Spleen (tissue), 11 donors: ENCODE results near the gene NDRG3. TPM values are rescaled to one million over a fixed set of nuclear protein-coding genes. Genes with fewer than 3 reads are reported as not detected.
"Not testable (repeated sequence)": the region's sequence is repeated elsewhere in the genome, so short reads cannot be mapped to it uniquely, and the experiment has no call there.

ENCODE experiments used
- DNase-seq: peaks from one replicate; pipeline ENCODE4 v3.0.0-alpha.2; 2020
- H3K27ac ChIP-seq, 8 donors: fragments of 200-600 bp; sonication (generic) in 7 of 8; 1 replicate in 4 of 8; 2 replicates in 4 of 8; pipeline versions ENCODE4 v1.5.0 to v1.8.0; 2016 to 2021; ENCODE audit warnings: inconsistent platforms in 4 of 8, mild to moderate bottlenecking in 4 of 8, moderate library complexity in 1 of 8
- H3K27me3 ChIP-seq, 7 donors: fragments of 200-600 bp; sonication (generic) in 6 of 7; replicated peaks in 1 of 7; 1 replicate in 4 of 7; 2 replicates in 3 of 7; pipeline versions ENCODE4 v1.5.0 to v1.8.0; 2016 to 2021; ENCODE audit warnings: inconsistent platforms in 3 of 7, mild to moderate bottlenecking in 1 of 7
- H3K36me3 ChIP-seq, 6 donors: fragments of 200-600 bp; sonication (generic) in 5 of 6; 1 replicate in 4 of 6; 2 replicates in 2 of 6; pipeline versions ENCODE4 v1.5.0 to v1.8.0; 2016 to 2021; ENCODE audit warnings: inconsistent platforms in 2 of 6
- H3K4me1 ChIP-seq, 6 donors: fragments of 200-600 bp; sonication (generic) in 5 of 6; 1 replicate in 3 of 6; 2 replicates in 3 of 6; pipeline versions ENCODE4 v1.5.0 to v1.8.0; 2016 to 2021; ENCODE audit warnings: inconsistent platforms in 3 of 6
- H3K4me3 ChIP-seq, 8 donors: fragments of 200-600 bp; sonication (generic) in 7 of 8; 1 replicate in 4 of 8; 2 replicates in 4 of 8; pipeline versions ENCODE4 v1.5.0 to v1.8.0; 2016 to 2021; ENCODE audit warnings: inconsistent platforms in 4 of 8, mild to moderate bottlenecking in 4 of 8, moderate library complexity in 2 of 8
- H3K9me3 ChIP-seq, 8 donors: fragments of 200-600 bp; sonication (generic) in 7 of 8; 1 replicate in 4 of 8; 2 replicates in 4 of 8; pipeline versions ENCODE4 v1.5.0 to v1.8.0; 2016 to 2021; ENCODE audit warnings: inconsistent platforms in 4 of 8
- CTCF ChIP-seq, 11 experiments: fragments of 200-600 bp in 7 of 11; fragments of 450-650 bp in 4 of 11; sonication (generic) in 4 of 11; IDR thresholded peaks in 8 of 11; conservative IDR thresholded peaks in 3 of 11; 1 replicate in 7 of 11; 2 replicates in 4 of 11; pipeline versions ENCODE4 v1.4.0 to v1.8.0; 2016 to 2021; ENCODE audit warnings: antibody characterized with exemption in 11 of 11, inconsistent platforms in 4 of 11, mild to moderate bottlenecking in 1 of 11
- POLR2A ChIP-seq, 3 donors: fragments of 450-650 bp; IDR thresholded peaks; one replicate each; pipeline ENCODE4 v1.5.1; 2017; ENCODE audit warnings: antibody characterized with exemption in 3 of 3, mild to moderate bottlenecking in 1 of 3
- POLR2AphosphoS5 ChIP-seq, 3 donors: sonication (generic); formaldehyde crosslinking; IDR thresholded peaks; one replicate each; pipeline ENCODE4 v1.5.1; 2017; ENCODE audit warnings: antibody characterized with exemption in 3 of 3
- WGBS, 5 donors: extraction: QIAGEN DNeasy Blood & Tissue Kit in 3 of 5; methylation state at CpG; one replicate each; pipeline versions ENCODE4 v1.1.5 to v1.1.7; 2013 to 2018; 5-methylcytosine and 5-hydroxymethylcytosine counted together
- intact Hi-C: fragments of 100-400 bp; cut with DNase I; formaldehyde crosslinking; loops from one replicate; pipeline ENCODE4 v1.15.0; 2023; ENCODE audit warnings: low total_unique reads
- polyA plus RNA-seq, 3 donors: library from polyadenylated mRNA; stranded (reverse); fragments of 200-250 nt; gene quantifications; one replicate each; pipeline ENCODE4 v1.2.1, GENCODE V29; 2013
- total RNA-seq, 7 donors: library from RNA; depleted of rRNA in 3 of 7; stranded (reverse); fragments of >200 nt in 3 of 7; fragmentation: NEBNext Ultra II Directional in 4 of 7; extraction: Animal tissue kit (Norgen Biotek cat#: 25700) in 4 of 7; gene quantifications; one replicate each; pipeline versions ENCODE4 v1.1.0 to v1.2.1, GENCODE V29; 2016 to 2021
- donor health status: healthy with polysubstance abuse.
- donor health status: DM: no; HTN: no; CAD: no; lungs with moderate emphysema.
- donor health status: DM: no; HTN: no; CAD: no.
- donor health status: Bipolar disorder and iron deficiency.
- donor health status: healthy.
- donor health status: DM: no; HTN: no; CAD: no.
- donor health status: DM: yes; HTN: yes; CAD: no.

The NDRG3 gene
- total and polyA plus RNA-seq, 10 donors, result 15.5 to 32.0 (median 27.1) TPM

GRCh38 chr20:36703530-36703929 lies 42.4 kb downstream of the NDRG3 start:
- Histone ChIP-seq H3K27ac (no peak overlapping the region), H3K9me3 (no peaks in the 10 kb centered on the region), H3K36me3 (peaks cover 0 to 38% (median 6%) of the 10 kb centered on the region in 6 donors), H3K27me3 (no peaks in the 10 kb centered on the region), H3K4me3 (no peak overlapping the region), H3K4me1 (no peaks in the 10 kb centered on the region)
- intact Hi-C loops, result no loop called here
- WGBS, 5 donors, result 94 to 98% (median 98%) methylated on average over 4 of the region's 4 CpGs
- TF ChIP-seq POLR2AphosphoS5 (IDR thresholded peaks at IDR 0.05) (no peak), POLR2A (IDR thresholded peaks at IDR 0.05) (no peak), CTCF (IDR thresholded peaks at IDR 0.05 in 8 of 11, conservative IDR thresholded peaks at IDR 0.05 in 3 of 11) (no peak)
- no peak for DNase-seq

GRCh38 chr20:36700438-36700837 lies 45.5 kb downstream of the NDRG3 start:
- 82 to 92% (median 90%) methylated on average over 3 of the region's 3 CpGs for WGBS, 5 donors
- H3K27me3 ChIP-seq, result no peaks in the 10 kb centered on the region
- intact Hi-C loops, result no loop called here
- H3K9me3 ChIP-seq, result no peaks in the 10 kb centered on the region
- no peak for DNase-seq
- H3K27ac ChIP-seq, result no peak overlapping the region
- peaks cover 0 to 29% (median 0%) of the 10 kb centered on the region in 6 donors for H3K36me3 ChIP-seq
- TF ChIP-seq POLR2AphosphoS5 (IDR thresholded peaks at IDR 0.05) (no peak), CTCF (IDR thresholded peaks at IDR 0.05 in 8 of 11, conservative IDR thresholded peaks at IDR 0.05 in 3 of 11) (no peak), POLR2A (IDR thresholded peaks at IDR 0.05) (no peak)
- no peaks in the 10 kb centered on the region for H3K4me1 ChIP-seq
- H3K4me3 ChIP-seq, result no peak overlapping the region

DNA sequence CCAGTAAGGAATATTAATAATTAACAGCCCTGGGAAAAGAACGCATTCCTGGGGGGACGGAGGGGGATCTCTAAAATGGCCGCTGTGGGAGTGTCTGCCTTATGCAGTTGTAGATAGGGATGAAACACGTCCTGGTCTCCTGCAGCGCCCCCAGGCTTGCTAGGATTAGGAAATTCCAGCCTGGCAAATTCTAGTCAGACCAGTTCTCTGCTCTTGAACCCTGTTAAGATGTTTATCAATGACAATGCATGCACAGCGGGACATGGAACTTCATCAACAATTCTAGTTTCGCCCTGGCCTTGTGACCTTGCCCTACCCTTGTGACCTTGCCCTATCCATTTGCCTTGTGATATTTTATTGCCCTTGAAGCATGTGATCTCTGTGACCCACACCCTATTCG lies 50.4 kb downstream of the NDRG3 start:
- H3K4me1 ChIP-seq, DNase-seq, H3K9me3 ChIP-seq, intact Hi-C loops, H3K4me3 ChIP-seq, H3K27ac ChIP-seq, H3K27me3 ChIP-seq: not testable (repeated sequence)
- 91 to 99% (median 94%) methylated on average over 8 of the region's 8 CpGs for WGBS, 5 donors
- H3K36me3 ChIP-seq, result peaks cover 0 to 32% (median 0%) of the 10 kb centered on the region in 6 donors

DNA sequence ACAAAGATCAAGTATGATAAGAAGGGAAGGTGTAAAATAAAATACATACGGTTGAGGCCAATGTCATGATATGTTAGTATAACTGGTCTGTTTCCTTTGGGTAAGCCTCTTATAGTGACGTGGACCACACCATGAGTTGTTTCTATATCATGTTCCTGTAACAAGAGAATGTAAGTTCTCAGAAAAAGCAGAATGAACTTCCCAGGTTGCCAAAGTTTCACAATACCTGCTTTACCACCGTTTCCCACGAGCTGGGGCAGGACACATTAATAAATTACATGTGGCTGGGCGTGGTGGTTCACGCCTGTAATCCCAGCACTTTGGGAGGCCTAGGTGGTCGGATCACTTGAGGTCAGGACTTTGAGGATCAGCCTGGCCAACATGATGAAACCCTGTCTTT lies 57.3 kb downstream of the NDRG3 start:
- Histone ChIP-seq H3K4me1 (no peaks in the 10 kb centered on the region), H3K36me3 (peaks cover 0 to 53% (median 20%) of the 10 kb centered on the region in 6 donors), H3K9me3 (no peaks in the 10 kb centered on the region), H3K27ac (no peak overlapping the region), H3K4me3 (no peak overlapping the region), H3K27me3 (no peaks in the 10 kb centered on the region)
- DNase-seq, result no peak
- TF ChIP-seq POLR2A (IDR thresholded peaks at IDR 0.05), result no peak
- no peak for TF ChIP-seq CTCF (IDR thresholded peaks at IDR 0.05 in 8 of 11, conservative IDR thresholded peaks at IDR 0.05 in 3 of 11)
- TF ChIP-seq POLR2AphosphoS5 (IDR thresholded peaks at IDR 0.05), result no peak
- WGBS, 5 donors, result 73 to 92% (median 79%) methylated on average over 7 of the region's 7 CpGs
- intact Hi-C loops, result no loop called here

- Histone ChIP-seq H3K9me3 (no peaks in the 10 kb centered on the region), H3K27me3 (no peaks in the 10 kb centered on the region), H3K4me1 (no peaks in the 10 kb centered on the region), H3K4me3 (no peak overlapping the region), H3K27ac (no peak overlapping the region), H3K36me3 (peaks cover 0 to 61% (median 20%) of the 10 kb centered on the region in 6 donors)
- 89 to 93% (median 93%) methylated on average over 3 of the region's 3 CpGs for WGBS, 5 donors
- intact Hi-C loops, result no loop called here
- DNase-seq, result no peak
- TF ChIP-seq POLR2AphosphoS5 (IDR thresholded peaks at IDR 0.05), result no peak
- TF ChIP-seq POLR2A (IDR thresholded peaks at IDR 0.05), result no peak
- TF ChIP-seq CTCF (IDR thresholded peaks at IDR 0.05 in 8 of 11, conservative IDR thresholded peaks at IDR 0.05 in 3 of 11), result no peak
Measured at GRCh38 chr20:36687850-36688249, 58.0 kb downstream of the NDRG3 start.
